ENCODE measurements around the gene EXOC1.

- TF ChIP-seq CTCF (IDR thresholded peaks at IDR 0.05; ENCODE audit: low read depth, low read length): no peak
- no peak for TF ChIP-seq POLR2A (IDR thresholded peaks at IDR 0.05; ENCODE audit: extremely low read depth, insufficient read length)
- no peak for TF ChIP-seq MAX (IDR thresholded peaks at IDR 0.05; ENCODE audit: low read depth, low read length)
- TF ChIP-seq MYC (IDR thresholded peaks at IDR 0.05; ENCODE audit: low read depth, low read length): no peak
Observed at GRCh38 chr4:55892156-55892555, 38.7 kb downstream of the EXOC1 start.
